Fibroblast of lung (primary cell): ENCODE data around the gene TADA2A.

Source experiments
- EZH2 ChIP-seq: IDR thresholded peaks from 2 replicates; pipeline ENCODE4 v1.5.1; 2012; ENCODE audit warnings: low read length, control low read depth, mild to moderate bottlenecking; ENCODE audit errors: missing control alignments
- TF ChIP-seq, protein P1 (sequence below), 2 donors: IDR thresholded peaks in 1 of 2; conservative IDR thresholded peaks in 1 of 2; 1 replicate in 1 of 2; 2 replicates in 1 of 2; pipeline ENCODE4 v1.5.1; 2011 to 2012; ENCODE audit warnings: low read length in 2 of 2, control low read depth in 1 of 2, inconsistent platforms in 1 of 2, low read depth in 1 of 2, mild to moderate bottlenecking in 1 of 2

- TF ChIP-seq, protein P1, sequence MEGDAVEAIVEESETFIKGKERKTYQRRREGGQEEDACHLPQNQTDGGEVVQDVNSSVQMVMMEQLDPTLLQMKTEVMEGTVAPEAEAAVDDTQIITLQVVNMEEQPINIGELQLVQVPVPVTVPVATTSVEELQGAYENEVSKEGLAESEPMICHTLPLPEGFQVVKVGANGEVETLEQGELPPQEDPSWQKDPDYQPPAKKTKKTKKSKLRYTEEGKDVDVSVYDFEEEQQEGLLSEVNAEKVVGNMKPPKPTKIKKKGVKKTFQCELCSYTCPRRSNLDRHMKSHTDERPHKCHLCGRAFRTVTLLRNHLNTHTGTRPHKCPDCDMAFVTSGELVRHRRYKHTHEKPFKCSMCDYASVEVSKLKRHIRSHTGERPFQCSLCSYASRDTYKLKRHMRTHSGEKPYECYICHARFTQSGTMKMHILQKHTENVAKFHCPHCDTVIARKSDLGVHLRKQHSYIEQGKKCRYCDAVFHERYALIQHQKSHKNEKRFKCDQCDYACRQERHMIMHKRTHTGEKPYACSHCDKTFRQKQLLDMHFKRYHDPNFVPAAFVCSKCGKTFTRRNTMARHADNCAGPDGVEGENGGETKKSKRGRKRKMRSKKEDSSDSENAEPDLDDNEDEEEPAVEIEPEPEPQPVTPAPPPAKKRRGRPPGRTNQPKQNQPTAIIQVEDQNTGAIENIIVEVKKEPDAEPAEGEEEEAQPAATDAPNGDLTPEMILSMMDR (conservative IDR thresholded peaks at IDR 0.05 in 1 of 2, IDR thresholded peaks at IDR 0.05 in 1 of 2; ENCODE audit: low read depth in 1 of 2, low read length in 2 of 2): no peak
- TF ChIP-seq EZH2: no peak
These were observed 23.5 kb downstream of the TADA2A start for GRCh38 chr17:37430051-37430627.
